ENCODE results near the gene MAPK4.

GRCh38 chr18:50717563-50717962 lies 157.7 kb downstream of the MAPK4 start:
- TF ChIP-seq, protein P1, sequence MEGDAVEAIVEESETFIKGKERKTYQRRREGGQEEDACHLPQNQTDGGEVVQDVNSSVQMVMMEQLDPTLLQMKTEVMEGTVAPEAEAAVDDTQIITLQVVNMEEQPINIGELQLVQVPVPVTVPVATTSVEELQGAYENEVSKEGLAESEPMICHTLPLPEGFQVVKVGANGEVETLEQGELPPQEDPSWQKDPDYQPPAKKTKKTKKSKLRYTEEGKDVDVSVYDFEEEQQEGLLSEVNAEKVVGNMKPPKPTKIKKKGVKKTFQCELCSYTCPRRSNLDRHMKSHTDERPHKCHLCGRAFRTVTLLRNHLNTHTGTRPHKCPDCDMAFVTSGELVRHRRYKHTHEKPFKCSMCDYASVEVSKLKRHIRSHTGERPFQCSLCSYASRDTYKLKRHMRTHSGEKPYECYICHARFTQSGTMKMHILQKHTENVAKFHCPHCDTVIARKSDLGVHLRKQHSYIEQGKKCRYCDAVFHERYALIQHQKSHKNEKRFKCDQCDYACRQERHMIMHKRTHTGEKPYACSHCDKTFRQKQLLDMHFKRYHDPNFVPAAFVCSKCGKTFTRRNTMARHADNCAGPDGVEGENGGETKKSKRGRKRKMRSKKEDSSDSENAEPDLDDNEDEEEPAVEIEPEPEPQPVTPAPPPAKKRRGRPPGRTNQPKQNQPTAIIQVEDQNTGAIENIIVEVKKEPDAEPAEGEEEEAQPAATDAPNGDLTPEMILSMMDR (IDR thresholded peaks at IDR 0.05) = no peak
- no peak for TF ChIP-seq EP300 (IDR thresholded peaks at IDR 0.05)

All from sigmoid colon (tissue), 4 donors.